ENCODE measurements around the gene FAM187B.
A peak's percentile ranks its signal among the peaks of the same experiment; 100 is the strongest.

The FAM187B gene

DNA sequence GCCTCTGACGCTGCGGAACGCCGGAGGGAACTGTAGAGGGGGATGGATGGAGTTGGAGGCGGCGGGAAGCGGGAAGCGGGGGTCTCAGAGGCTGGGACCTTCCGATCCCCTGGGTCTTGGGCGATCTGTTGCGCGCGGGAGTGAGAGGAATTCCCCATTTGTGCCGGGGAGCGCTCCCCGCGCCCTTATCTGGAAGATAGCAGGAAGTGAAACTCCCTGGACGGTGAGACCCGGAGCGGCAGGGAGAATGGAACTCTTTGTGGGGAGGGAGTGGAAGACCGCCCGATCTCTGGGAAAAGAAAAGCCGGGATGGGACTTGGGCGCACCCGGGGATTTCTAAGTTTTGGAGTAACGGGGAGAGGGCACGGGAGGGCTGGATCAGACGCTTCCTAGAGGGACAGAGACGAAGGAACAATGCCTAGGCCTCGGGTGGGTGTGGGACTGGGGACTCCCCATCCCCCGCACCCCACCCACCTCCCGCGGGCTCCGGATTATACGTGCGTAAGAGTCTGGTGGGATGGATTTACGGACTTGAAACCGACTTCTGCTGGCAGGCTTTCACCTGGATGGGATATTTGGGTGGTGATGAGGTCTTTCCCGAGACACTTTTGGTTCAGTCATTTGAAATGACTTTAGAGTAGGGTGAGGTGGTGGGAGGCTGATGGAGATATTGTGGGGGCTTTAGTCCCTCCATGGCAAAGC lies 20.8 kb upstream of the FAM187B start (continued):
- TF ChIP-seq, protein P1, sequence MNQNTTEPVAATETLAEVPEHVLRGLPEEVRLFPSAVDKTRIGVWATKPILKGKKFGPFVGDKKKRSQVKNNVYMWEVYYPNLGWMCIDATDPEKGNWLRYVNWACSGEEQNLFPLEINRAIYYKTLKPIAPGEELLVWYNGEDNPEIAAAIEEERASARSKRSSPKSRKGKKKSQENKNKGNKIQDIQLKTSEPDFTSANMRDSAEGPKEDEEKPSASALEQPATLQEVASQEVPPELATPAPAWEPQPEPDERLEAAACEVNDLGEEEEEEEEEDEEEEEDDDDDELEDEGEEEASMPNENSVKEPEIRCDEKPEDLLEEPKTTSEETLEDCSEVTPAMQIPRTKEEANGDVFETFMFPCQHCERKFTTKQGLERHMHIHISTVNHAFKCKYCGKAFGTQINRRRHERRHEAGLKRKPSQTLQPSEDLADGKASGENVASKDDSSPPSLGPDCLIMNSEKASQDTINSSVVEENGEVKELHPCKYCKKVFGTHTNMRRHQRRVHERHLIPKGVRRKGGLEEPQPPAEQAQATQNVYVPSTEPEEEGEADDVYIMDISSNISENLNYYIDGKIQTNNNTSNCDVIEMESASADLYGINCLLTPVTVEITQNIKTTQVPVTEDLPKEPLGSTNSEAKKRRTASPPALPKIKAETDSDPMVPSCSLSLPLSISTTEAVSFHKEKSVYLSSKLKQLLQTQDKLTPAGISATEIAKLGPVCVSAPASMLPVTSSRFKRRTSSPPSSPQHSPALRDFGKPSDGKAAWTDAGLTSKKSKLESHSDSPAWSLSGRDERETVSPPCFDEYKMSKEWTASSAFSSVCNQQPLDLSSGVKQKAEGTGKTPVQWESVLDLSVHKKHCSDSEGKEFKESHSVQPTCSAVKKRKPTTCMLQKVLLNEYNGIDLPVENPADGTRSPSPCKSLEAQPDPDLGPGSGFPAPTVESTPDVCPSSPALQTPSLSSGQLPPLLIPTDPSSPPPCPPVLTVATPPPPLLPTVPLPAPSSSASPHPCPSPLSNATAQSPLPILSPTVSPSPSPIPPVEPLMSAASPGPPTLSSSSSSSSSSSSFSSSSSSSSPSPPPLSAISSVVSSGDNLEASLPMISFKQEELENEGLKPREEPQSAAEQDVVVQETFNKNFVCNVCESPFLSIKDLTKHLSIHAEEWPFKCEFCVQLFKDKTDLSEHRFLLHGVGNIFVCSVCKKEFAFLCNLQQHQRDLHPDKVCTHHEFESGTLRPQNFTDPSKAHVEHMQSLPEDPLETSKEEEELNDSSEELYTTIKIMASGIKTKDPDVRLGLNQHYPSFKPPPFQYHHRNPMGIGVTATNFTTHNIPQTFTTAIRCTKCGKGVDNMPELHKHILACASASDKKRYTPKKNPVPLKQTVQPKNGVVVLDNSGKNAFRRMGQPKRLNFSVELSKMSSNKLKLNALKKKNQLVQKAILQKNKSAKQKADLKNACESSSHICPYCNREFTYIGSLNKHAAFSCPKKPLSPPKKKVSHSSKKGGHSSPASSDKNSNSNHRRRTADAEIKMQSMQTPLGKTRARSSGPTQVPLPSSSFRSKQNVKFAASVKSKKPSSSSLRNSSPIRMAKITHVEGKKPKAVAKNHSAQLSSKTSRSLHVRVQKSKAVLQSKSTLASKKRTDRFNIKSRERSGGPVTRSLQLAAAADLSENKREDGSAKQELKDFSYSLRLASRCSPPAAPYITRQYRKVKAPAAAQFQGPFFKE (tag by site-specific recombination; IDR thresholded peaks at IDR 0.05; ENCODE audit: borderline replicate concordance) = peak; percentile 92; the same call in 1 of the 2 replicates
- TF ChIP-seq SCRT1 (tag by site-specific recombination; IDR thresholded peaks at IDR 0.05; ENCODE audit: borderline replicate concordance) (no peak; the same call in 1 of the 2 replicates), ZNF366 (tag by site-specific recombination; conservative IDR thresholded peaks at IDR 0.05) (peak; percentile 60; the same call in 1 of the 2 replicates), HOXD13 (CRISPR knock-in tag; IDR thresholded peaks at IDR 0.05; ENCODE audit: borderline replicate concordance) (no peak), ZNF792 (tag by site-specific recombination; IDR thresholded peaks at IDR 0.05) (peak; percentile 83; the same call in 1 of the 2 replicates), ZNF707 (tag by site-specific recombination; IDR thresholded peaks at IDR 0.05) (no peak), ZNF654 (tag by site-specific recombination; IDR thresholded peaks at IDR 0.05; ENCODE audit: low read depth) (no peak), ZNF292 (tag by site-specific recombination; IDR thresholded peaks at IDR 0.05; ENCODE audit: borderline replicate concordance, low read depth) (no peak), OSR2 (tag by site-specific recombination; IDR thresholded peaks at IDR 0.05) (no peak), ZBTB20 (tag by site-specific recombination; IDR thresholded peaks at IDR 0.05) (no peak; the same call in 1 of the 2 replicates)
- TF ChIP-seq, protein P2, sequence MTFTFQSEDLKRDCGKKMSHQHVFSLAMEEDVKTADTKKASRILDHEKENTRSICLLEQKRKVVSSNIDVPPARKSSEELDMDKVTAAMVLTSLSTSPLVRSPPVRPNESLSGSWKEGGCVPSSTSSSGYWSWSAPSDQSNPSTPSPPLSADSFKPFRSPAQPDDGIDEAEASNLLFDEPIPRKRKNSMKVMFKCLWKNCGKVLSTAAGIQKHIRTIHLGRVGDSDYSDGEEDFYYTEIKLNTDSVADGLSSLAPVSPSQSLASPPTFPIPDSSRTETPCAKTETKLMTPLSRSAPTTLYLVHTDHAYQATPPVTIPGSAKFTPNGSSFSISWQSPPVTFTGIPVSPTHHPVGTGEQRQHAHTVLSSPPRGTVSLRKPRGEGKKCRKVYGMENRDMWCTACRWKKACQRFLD (tag by site-specific recombination; IDR thresholded peaks at IDR 0.05) = no peak
- TF ChIP-seq, protein P3, sequence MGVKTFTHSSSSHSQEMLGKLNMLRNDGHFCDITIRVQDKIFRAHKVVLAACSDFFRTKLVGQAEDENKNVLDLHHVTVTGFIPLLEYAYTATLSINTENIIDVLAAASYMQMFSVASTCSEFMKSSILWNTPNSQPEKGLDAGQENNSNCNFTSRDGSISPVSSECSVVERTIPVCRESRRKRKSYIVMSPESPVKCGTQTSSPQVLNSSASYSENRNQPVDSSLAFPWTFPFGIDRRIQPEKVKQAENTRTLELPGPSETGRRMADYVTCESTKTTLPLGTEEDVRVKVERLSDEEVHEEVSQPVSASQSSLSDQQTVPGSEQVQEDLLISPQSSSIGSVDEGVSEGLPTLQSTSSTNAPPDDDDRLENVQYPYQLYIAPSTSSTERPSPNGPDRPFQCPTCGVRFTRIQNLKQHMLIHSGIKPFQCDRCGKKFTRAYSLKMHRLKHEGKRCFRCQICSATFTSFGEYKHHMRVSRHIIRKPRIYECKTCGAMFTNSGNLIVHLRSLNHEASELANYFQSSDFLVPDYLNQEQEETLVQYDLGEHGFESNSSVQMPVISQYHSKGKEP (tag by site-specific recombination; IDR thresholded peaks at IDR 0.05) = no peak
- TF ChIP-seq, protein P4, sequence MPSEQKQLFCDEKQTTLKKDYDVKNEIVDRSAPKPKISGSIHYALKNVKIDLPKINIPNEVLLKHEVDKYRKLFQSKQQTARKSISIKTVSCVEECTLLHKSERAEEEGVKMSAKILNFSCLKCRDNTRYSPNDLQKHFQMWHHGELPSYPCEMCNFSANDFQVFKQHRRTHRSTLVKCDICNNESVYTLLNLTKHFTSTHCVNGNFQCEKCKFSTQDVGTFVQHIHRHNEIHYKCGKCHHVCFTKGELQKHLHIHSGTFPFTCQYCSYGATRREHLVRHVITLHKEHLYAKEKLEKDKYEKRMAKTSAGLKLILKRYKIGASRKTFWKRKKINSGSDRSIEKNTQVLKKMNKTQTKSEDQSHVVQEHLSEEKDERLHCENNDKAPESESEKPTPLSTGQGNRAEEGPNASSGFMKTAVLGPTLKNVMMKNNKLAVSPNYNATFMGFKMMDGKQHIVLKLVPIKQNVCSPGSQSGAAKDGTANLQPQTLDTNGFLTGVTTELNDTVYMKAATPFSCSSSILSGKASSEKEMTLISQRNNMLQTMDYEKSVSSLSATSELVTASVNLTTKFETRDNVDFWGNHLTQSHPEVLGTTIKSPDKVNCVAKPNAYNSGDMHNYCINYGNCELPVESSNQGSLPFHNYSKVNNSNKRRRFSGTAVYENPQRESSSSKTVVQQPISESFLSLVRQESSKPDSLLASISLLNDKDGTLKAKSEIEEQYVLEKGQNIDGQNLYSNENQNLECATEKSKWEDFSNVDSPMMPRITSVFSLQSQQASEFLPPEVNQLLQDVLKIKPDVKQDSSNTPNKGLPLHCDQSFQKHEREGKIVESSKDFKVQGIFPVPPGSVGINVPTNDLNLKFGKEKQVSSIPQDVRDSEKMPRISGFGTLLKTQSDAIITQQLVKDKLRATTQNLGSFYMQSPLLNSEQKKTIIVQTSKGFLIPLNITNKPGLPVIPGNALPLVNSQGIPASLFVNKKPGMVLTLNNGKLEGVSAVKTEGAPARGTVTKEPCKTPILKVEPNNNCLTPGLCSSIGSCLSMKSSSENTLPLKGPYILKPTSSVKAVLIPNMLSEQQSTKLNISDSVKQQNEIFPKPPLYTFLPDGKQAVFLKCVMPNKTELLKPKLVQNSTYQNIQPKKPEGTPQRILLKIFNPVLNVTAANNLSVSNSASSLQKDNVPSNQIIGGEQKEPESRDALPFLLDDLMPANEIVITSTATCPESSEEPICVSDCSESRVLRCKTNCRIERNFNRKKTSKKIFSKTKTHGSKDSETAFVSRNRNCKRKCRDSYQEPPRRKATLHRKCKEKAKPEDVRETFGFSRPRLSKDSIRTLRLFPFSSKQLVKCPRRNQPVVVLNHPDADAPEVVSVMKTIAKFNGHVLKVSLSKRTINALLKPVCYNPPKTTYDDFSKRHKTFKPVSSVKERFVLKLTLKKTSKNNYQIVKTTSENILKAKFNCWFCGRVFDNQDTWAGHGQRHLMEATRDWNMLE (tag by site-specific recombination; conservative IDR thresholded peaks at IDR 0.05; ENCODE audit: low read depth) = no peak
- TF ChIP-seq, protein P5, sequence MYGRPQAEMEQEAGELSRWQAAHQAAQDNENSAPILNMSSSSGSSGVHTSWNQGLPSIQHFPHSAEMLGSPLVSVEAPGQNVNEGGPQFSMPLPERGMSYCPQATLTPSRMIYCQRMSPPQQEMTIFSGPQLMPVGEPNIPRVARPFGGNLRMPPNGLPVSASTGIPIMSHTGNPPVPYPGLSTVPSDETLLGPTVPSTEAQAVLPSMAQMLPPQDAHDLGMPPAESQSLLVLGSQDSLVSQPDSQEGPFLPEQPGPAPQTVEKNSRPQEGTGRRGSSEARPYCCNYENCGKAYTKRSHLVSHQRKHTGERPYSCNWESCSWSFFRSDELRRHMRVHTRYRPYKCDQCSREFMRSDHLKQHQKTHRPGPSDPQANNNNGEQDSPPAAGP (tag by site-specific recombination; IDR thresholded peaks at IDR 0.05) = no peak
- TF ChIP-seq, protein P6, sequence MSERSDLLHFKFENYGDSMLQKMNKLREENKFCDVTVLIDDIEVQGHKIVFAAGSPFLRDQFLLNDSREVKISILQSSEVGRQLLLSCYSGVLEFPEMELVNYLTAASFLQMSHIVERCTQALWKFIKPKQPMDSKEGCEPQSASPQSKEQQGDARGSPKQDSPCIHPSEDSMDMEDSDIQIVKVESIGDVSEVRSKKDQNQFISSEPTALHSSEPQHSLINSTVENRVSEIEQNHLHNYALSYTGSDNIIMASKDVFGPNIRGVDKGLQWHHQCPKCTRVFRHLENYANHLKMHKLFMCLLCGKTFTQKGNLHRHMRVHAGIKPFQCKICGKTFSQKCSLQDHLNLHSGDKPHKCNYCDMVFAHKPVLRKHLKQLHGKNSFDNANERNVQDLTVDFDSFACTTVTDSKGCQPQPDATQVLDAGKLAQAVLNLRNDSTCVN (tag by site-specific recombination; optimal IDR thresholded peaks at IDR 0.05) = no peak
- TF ChIP-seq, protein P7, sequence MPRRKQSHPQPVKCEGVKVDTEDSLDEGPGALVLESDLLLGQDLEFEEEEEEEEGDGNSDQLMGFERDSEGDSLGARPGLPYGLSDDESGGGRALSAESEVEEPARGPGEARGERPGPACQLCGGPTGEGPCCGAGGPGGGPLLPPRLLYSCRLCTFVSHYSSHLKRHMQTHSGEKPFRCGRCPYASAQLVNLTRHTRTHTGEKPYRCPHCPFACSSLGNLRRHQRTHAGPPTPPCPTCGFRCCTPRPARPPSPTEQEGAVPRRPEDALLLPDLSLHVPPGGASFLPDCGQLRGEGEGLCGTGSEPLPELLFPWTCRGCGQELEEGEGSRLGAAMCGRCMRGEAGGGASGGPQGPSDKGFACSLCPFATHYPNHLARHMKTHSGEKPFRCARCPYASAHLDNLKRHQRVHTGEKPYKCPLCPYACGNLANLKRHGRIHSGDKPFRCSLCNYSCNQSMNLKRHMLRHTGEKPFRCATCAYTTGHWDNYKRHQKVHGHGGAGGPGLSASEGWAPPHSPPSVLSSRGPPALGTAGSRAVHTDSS (tag by site-specific recombination; IDR thresholded peaks at IDR 0.05) = no peak
- TF ChIP-seq, protein P8, sequence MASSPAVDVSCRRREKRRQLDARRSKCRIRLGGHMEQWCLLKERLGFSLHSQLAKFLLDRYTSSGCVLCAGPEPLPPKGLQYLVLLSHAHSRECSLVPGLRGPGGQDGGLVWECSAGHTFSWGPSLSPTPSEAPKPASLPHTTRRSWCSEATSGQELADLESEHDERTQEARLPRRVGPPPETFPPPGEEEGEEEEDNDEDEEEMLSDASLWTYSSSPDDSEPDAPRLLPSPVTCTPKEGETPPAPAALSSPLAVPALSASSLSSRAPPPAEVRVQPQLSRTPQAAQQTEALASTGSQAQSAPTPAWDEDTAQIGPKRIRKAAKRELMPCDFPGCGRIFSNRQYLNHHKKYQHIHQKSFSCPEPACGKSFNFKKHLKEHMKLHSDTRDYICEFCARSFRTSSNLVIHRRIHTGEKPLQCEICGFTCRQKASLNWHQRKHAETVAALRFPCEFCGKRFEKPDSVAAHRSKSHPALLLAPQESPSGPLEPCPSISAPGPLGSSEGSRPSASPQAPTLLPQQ (tag by site-specific recombination; IDR thresholded peaks at IDR 0.05) = 0 out of 2 replicates have a peak, but pooled peaks have one; percentile 0
